ENCODE data around the gene SLC25A45. TPM values are rescaled to one million over a fixed set of nuclear protein-coding genes. Genes with fewer than 3 reads are reported as not detected.
A peak's percentile ranks its signal among the peaks of the same experiment; 100 is the strongest.

Gene SLC25A45
- polyA plus RNA-seq, 1 donor (not counting 4 experiments of a cell fraction or from before 2014, with no cell fraction given): 0.20 TPM

- Histone ChIP-seq H3K4me2 (ENCODE audit: control insufficient read depth, extremely low read depth, insufficient read depth, low read depth, low read length) (peak within 1 kb of the TSS; percentile 96), H3K9me1 (ENCODE audit: control insufficient read depth, extremely low read depth, insufficient read depth, low read length) (peaks cover 4% of the 10 kb centered on the region), H3K9ac (ENCODE audit: control insufficient read depth, extremely low read depth, insufficient read depth, low read length) (peak within 1 kb of the TSS; percentile 100), H3K4me1 (ENCODE audit: control insufficient read depth, extremely low read depth, insufficient read depth, low read length) (peaks cover 51% of the 10 kb centered on the region), H3K27me3 (ENCODE audit: control insufficient read depth, extremely low read depth, insufficient read depth, low read length) (no peaks in the 10 kb centered on the region), H3K9me3 (ENCODE audit: control insufficient read depth, low read depth, low read length) (no peaks in the 10 kb centered on the region), H3K36me3 (ENCODE audit: control insufficient read depth in 2 of 2, extremely low read depth in 1 of 2, insufficient read depth in 2 of 2, low read length in 2 of 2) (peaks cover 0 to 22% of the 10 kb centered on the region in 2 experiments), H3K27ac (ENCODE audit: control insufficient read depth, insufficient read depth, low read length) (peak within 1 kb of the TSS; percentile 99), H3K79me2 (ENCODE audit: control insufficient read depth, insufficient read depth, low read length) (peaks cover 51% of the 10 kb centered on the region), H2AFZ (ENCODE audit: control insufficient read depth, low read length) (peak within 1 kb of the TSS; percentile 42), H4K20me1 (ENCODE audit: control insufficient read depth, extremely low read depth, insufficient read depth, low read length) (peaks cover 41% of the 10 kb centered on the region), H3K4me3 (ENCODE audit: control insufficient read depth in 2 of 3, extremely low read depth in 1 of 3, insufficient read depth in 2 of 3, low read depth in 1 of 3, low read length in 3 of 3) (peak within 1 kb of the TSS; percentile 74 to 97 (median 93))
- DNase-seq (ENCODE audit: low read depth, low spot score) (peak; percentile 97), FAIRE-seq (no peak)
- TF ChIP-seq, protein P1, sequence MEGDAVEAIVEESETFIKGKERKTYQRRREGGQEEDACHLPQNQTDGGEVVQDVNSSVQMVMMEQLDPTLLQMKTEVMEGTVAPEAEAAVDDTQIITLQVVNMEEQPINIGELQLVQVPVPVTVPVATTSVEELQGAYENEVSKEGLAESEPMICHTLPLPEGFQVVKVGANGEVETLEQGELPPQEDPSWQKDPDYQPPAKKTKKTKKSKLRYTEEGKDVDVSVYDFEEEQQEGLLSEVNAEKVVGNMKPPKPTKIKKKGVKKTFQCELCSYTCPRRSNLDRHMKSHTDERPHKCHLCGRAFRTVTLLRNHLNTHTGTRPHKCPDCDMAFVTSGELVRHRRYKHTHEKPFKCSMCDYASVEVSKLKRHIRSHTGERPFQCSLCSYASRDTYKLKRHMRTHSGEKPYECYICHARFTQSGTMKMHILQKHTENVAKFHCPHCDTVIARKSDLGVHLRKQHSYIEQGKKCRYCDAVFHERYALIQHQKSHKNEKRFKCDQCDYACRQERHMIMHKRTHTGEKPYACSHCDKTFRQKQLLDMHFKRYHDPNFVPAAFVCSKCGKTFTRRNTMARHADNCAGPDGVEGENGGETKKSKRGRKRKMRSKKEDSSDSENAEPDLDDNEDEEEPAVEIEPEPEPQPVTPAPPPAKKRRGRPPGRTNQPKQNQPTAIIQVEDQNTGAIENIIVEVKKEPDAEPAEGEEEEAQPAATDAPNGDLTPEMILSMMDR (optimal IDR thresholded peaks at IDR 0.05 in 1 of 3, IDR thresholded peaks at IDR 0.05 in 1 of 3, conservative IDR thresholded peaks at IDR 0.05 in 1 of 3; ENCODE audit: extremely low read depth in 1 of 3, insufficient read depth in 2 of 3, low read length in 3 of 3): no peak
- no peak for TF ChIP-seq EZH2 (IDR thresholded peaks at IDR 0.05; ENCODE audit: low read length)
- dilution Hi-C loops (cut with MboI; ENCODE audit: extremely low pct_ligation_motif_present, low sequenced_read_pairs): no loop called here
Observed at GRCh38 chr11:65422633-65423515, 40.4 kb upstream of the SLC25A45 start, which contains the start of gene NEAT1. TSS of gene NEAT1 (plus strand) at chr11:65422798.

DNA sequence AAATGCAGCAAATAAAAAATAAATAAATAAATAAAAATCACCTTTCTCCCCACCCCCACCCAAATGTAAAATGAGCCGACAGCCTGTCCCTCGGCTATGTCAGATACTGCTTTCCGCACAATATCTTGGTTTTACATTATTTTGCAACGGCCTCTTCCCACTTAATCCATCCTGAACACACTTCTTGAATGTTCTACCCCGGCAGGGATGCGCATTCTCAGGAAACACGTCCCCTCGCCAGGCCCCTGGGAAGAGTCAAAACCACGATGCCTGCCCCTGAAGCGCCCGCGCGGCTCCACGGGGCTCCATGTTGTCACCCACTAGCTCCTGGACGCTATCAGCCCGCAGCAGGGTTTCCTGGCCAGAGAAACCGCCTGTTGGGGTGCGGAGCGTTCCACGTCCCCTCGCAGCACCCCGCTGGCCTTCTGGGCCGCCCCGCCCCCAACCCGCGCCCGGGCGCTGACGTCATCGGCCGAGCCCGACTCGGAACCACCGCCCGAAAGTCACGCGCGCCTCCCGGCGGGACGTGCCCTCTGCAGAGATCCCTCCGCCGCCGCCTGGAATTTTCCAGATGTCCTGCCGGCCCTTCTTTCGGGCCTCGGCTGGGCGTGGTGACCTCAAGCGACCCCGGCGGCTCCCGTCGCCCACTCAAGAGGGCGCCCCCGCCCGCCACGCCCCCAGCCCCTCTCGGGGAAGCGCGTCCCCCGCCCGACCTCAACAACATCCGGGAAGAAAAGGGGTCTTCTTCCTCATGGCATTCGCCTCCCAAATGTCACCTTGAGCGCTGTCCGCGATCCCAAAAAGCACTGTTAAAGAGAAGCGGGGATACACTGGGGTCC, 39.6 kb upstream of the SLC25A45 start:
- no peaks in the 10 kb centered on the region for H3K27me3 ChIP-seq (ENCODE audit: control insufficient read depth, extremely low read depth, insufficient read depth, low read length)
- peak overlapping the region; percentile 96 for H3K4me2 ChIP-seq (ENCODE audit: control insufficient read depth, extremely low read depth, insufficient read depth, low read depth, low read length)
- peak overlapping the region; percentile 74 to 97 (median 93) for H3K4me3 ChIP-seq (ENCODE audit: control insufficient read depth in 2 of 3, extremely low read depth in 1 of 3, insufficient read depth in 2 of 3, low read depth in 1 of 3, low read length in 3 of 3)
- peak overlapping the region; percentile 42 for H2AFZ ChIP-seq (ENCODE audit: control insufficient read depth, low read length)
- peaks cover 44% of the 10 kb centered on the region for H3K79me2 ChIP-seq (ENCODE audit: control insufficient read depth, insufficient read depth, low read length)
- H3K27ac ChIP-seq (ENCODE audit: control insufficient read depth, insufficient read depth, low read length): peak overlapping the region; percentile 99
- H3K9ac ChIP-seq (ENCODE audit: control insufficient read depth, extremely low read depth, insufficient read depth, low read length): peak overlapping the region; percentile 100
- peaks cover 51% of the 10 kb centered on the region for H3K4me1 ChIP-seq (ENCODE audit: control insufficient read depth, extremely low read depth, insufficient read depth, low read length)
- no peak for DNase-seq (ENCODE audit: low read depth, low spot score)
- H3K9me1 ChIP-seq (ENCODE audit: control insufficient read depth, extremely low read depth, insufficient read depth, low read length): peaks cover 4% of the 10 kb centered on the region
- H3K36me3 ChIP-seq (ENCODE audit: control insufficient read depth in 2 of 2, extremely low read depth in 1 of 2, insufficient read depth in 2 of 2, low read length in 2 of 2): peaks cover 0 to 22% of the 10 kb centered on the region in 2 experiments
- TF ChIP-seq, protein P1 (optimal IDR thresholded peaks at IDR 0.05 in 1 of 3, IDR thresholded peaks at IDR 0.05 in 1 of 3, conservative IDR thresholded peaks at IDR 0.05 in 1 of 3; ENCODE audit: extremely low read depth in 1 of 3, insufficient read depth in 2 of 3, low read length in 3 of 3): no peak
- TF ChIP-seq EZH2 (IDR thresholded peaks at IDR 0.05; ENCODE audit: low read length): no peak
- FAIRE-seq: no peak
- dilution Hi-C loops (cut with MboI; ENCODE audit: extremely low pct_ligation_motif_present, low sequenced_read_pairs): no loop called here
- no peaks in the 10 kb centered on the region for H3K9me3 ChIP-seq (ENCODE audit: control insufficient read depth, low read depth, low read length)
- peaks cover 38% of the 10 kb centered on the region for H4K20me1 ChIP-seq (ENCODE audit: control insufficient read depth, extremely low read depth, insufficient read depth, low read length)

Measured in keratinocyte (primary cell).